Nephron (organoid): ENCODE data around the gene COMMD9.

ENCODE experiments used
- H3K27ac Mint-ChIP-seq, 3 experiments: 2 replicates each; pipeline ENCODE4 v1.8.0; 2020; ENCODE audit warnings: mixed read lengths in 3 of 3, mild to moderate bottlenecking in 2 of 3, moderate library complexity in 1 of 3
- H3K27me3 Mint-ChIP-seq: 2 replicates; pipeline ENCODE4 v1.8.0; 2021; ENCODE audit warnings: low read depth, mild to moderate bottlenecking, moderate library complexity, mixed read lengths
- H3K36me3 Mint-ChIP-seq: 2 replicates; pipeline ENCODE4 v1.8.0; 2020; ENCODE audit warnings: low read depth, mixed read lengths
- H3K4me1 Mint-ChIP-seq: 2 replicates; pipeline ENCODE4 v1.8.0; 2020; ENCODE audit warnings: mixed read lengths
- H3K4me3 Mint-ChIP-seq, 3 experiments: 2 replicates each; pipeline ENCODE4 v1.8.0; 2020; ENCODE audit warnings: mild to moderate bottlenecking in 3 of 3, mixed read lengths in 3 of 3, moderate library complexity in 2 of 3
- H3K9me3 Mint-ChIP-seq: 2 replicates; pipeline ENCODE4 v1.8.0; 2020; ENCODE audit warnings: mixed read lengths
- TF ChIP-seq, protein P1 (sequence below), 3 experiments: fragments of 200-600 bp; sonication (generic); IDR thresholded peaks; one replicate each; pipeline ENCODE4 v1.5.0; 2021; ENCODE audit warnings: antibody characterized with exemption in 3 of 3; ENCODE audit not compliant: unreplicated experiment in 3 of 3

COMMD9 gene

DNA sequence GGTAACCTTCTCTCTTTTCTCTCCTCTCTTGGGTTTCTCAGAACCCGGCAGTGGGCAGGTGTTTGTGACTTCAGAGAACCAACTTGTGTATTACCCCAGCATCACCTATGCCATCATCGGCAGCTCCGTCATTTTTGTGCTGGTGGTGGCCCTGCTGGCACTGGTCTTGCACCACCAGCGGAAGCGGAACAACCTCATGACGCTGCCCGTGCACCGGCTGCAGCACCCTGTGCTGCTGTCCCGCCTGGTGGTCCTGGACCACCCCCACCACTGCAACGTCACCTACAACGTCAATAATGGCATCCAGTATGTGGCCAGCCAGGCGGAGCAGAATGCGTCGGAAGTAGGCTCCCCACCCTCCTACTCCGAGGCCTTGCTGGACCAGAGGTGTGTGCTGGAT lies 62.2 kb downstream of the COMMD9 start:
- TF ChIP-seq, protein P1, sequence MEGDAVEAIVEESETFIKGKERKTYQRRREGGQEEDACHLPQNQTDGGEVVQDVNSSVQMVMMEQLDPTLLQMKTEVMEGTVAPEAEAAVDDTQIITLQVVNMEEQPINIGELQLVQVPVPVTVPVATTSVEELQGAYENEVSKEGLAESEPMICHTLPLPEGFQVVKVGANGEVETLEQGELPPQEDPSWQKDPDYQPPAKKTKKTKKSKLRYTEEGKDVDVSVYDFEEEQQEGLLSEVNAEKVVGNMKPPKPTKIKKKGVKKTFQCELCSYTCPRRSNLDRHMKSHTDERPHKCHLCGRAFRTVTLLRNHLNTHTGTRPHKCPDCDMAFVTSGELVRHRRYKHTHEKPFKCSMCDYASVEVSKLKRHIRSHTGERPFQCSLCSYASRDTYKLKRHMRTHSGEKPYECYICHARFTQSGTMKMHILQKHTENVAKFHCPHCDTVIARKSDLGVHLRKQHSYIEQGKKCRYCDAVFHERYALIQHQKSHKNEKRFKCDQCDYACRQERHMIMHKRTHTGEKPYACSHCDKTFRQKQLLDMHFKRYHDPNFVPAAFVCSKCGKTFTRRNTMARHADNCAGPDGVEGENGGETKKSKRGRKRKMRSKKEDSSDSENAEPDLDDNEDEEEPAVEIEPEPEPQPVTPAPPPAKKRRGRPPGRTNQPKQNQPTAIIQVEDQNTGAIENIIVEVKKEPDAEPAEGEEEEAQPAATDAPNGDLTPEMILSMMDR (IDR thresholded peaks at IDR 0.05; ENCODE audit: unreplicated experiment in 3 of 3): no peak
- Mint-ChIP-seq H3K36me3 (peaks cover 34% of the 10 kb centered on the region), H3K4me1 (peaks cover 43% of the 10 kb centered on the region), H3K4me3 (no peak overlapping the region), H3K27me3 (no peaks in the 10 kb centered on the region), H3K9me3 (no peaks in the 10 kb centered on the region), H3K27ac (no peak overlapping the region)

DNA sequence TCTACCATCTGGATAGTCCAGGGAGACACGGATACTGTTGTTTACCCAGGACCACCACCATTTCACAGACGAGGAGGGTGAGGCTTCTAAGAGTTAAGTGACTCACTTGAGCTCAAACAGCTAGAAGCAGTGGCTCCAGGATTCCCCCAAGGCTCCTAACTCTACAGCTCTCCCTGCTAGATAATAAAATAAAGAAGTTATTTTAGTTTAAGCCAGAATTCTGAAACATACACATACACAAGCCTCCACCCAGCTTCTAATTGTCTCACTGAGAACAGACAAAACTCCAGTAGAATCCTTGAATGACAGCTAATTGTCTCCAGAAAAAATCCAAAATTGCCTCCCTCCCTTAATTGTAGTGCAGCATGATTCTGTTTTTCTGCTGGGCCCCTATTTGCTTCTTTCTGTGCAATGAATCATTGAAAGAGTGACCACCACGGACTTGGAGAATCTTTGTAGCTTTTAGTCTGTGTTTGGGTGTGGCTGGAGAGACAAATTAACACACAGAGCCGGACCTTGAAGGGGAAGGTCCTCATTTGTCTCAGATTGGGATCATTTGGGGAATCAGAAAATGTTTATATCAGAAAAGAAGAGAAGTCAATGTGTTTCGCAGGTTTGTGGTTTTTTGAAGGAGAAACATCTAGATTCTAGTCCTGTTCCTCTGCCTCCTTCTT lies 64.9 kb downstream of the COMMD9 start:
- no peak overlapping the region for H3K4me3 Mint-ChIP-seq

DNA sequence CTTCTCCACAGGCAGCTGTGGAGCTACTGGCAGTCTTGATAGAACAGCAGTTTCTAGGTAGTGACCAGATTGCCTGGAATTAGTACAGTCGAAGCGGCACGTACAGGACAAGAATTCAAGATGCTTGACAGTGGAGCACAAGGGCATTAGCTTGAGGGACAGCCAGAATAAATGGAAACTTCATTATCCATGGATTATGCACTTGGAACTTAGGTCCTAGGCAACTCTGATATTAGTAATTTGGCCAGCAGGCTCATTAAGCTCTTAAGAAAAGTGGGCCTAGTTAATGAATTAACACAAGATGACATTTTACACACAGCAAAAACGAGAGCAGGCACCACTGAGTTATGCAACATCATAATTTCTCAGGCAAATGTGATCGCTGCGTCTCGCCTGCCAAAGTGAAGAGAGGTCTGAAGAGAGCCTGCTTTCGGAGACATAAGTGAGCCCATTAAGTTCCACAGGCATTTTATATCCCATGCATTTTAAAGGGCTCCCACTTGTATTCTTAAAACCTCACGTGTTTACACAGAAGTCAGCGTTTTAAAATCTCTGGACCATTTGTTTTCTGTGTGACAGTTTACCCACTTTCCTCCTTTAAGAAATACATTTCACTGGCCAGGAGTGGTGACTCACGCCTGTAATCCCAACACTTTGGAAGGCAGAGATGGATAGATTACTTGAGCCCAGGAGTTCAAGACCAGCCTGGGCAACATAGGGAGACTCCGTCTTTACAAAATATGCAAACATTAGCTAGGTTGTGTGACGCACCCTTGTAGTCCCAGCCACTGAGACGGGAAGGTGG lies 66.2 kb downstream of the COMMD9 start:
- Mint-ChIP-seq H3K9me3 (peaks cover 11% of the 10 kb centered on the region), H3K27me3 (no peaks in the 10 kb centered on the region), H3K4me3 (no peak overlapping the region), H3K4me1 (peaks cover 13% of the 10 kb centered on the region), H3K27ac (peak overlapping the region; percentile 67 to 83 (median 82)), H3K36me3 (peaks cover 33% of the 10 kb centered on the region)
- TF ChIP-seq, protein P1 (IDR thresholded peaks at IDR 0.05; ENCODE audit: unreplicated experiment in 3 of 3): no peak

More for the DNA sequence above, 64.9 kb downstream of the COMMD9 start:
- H3K4me1 Mint-ChIP-seq: peaks cover 16% of the 10 kb centered on the region
- no peaks in the 10 kb centered on the region for H3K27me3 Mint-ChIP-seq
- H3K36me3 Mint-ChIP-seq: peaks cover 30% of the 10 kb centered on the region
- H3K9me3 Mint-ChIP-seq: peaks cover 10% of the 10 kb centered on the region
- H3K27ac Mint-ChIP-seq: peak overlapping the region in 1 of 3 experiments; percentile 36
- TF ChIP-seq, protein P1 (IDR thresholded peaks at IDR 0.05; ENCODE audit: unreplicated experiment in 3 of 3): no peak
